OCI-LY1 (cell line): ENCODE data around the gene SYNE1.

ENCODE experiments used
- EZH2 ChIP-seq: fragments of 200-600 bp; sonication (generic), shearing (Covaris generic); IDR thresholded peaks from 2 replicates; pipeline ENCODE4 v1.8.0; 2017; ENCODE audit warnings: borderline replicate concordance, mixed run types, mild to moderate bottlenecking, antibody characterized with exemption, low read length, moderate library complexity, mixed read lengths
- TF ChIP-seq, protein P1 (sequence below): fragments of 200-600 bp; sonication (generic), shearing (Covaris generic); IDR thresholded peaks from 2 replicates; pipeline ENCODE4 v1.5.1; 2017; ENCODE audit warnings: mild to moderate bottlenecking, antibody characterized with exemption, low read length, moderate library complexity, mixed read lengths

DNA sequence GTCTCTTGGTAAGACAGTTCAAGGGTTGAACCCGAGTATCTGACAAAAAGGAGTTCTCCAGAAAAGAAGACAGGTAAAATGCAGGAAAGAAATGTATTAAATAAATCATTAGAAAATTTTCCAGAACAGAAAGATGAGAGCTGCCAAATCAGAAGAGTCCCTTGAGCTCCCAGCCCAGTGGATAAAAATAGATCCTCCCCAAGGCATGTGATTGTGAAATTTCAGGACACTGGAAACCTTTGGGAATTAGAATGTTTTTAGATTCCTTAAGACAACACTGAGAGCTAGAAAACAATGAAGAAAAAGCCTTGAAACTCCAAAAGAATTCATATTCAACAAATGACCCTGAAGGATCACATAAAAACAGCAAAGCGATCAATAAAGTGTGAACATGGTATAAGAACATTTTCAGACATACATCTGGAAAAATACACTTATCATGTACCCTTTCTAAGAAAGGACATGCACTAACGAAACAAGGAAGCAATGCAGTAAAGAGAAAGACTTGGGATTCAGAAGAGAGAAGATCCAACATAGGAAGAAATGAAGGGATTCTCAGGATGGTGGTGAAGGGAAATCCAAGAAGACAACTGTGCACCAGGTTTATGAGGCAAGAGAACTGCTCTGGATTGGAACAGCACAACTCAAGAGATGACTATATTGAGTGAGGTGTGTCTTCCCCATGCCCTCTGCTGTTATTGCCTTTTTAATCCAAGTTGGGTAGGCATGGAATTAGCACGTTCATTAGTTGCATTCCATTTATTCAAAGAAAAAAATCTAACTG, 390.4 kb downstream of the SYNE1 start:
- TF ChIP-seq, protein P1, sequence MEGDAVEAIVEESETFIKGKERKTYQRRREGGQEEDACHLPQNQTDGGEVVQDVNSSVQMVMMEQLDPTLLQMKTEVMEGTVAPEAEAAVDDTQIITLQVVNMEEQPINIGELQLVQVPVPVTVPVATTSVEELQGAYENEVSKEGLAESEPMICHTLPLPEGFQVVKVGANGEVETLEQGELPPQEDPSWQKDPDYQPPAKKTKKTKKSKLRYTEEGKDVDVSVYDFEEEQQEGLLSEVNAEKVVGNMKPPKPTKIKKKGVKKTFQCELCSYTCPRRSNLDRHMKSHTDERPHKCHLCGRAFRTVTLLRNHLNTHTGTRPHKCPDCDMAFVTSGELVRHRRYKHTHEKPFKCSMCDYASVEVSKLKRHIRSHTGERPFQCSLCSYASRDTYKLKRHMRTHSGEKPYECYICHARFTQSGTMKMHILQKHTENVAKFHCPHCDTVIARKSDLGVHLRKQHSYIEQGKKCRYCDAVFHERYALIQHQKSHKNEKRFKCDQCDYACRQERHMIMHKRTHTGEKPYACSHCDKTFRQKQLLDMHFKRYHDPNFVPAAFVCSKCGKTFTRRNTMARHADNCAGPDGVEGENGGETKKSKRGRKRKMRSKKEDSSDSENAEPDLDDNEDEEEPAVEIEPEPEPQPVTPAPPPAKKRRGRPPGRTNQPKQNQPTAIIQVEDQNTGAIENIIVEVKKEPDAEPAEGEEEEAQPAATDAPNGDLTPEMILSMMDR, result no peak
- TF ChIP-seq EZH2, result no peak
